ENCODE measurements around the gene CARMIL1. TPM values are rescaled to one million over a fixed set of nuclear protein-coding genes. Genes with fewer than 3 reads are reported as not detected.

CARMIL1 gene
- total RNA-seq, 4 donors from 2014 or later, result 13.6 to 33.2 (median 22.2) TPM

- Histone ChIP-seq H3K27ac (no peak overlapping the region), H3K9me3 (no peaks in the 10 kb centered on the region), H3K36me3 (no peaks in the 10 kb centered on the region), H3K4me3 (no peak overlapping the region), H3K4me1 (no peaks in the 10 kb centered on the region), H3K27me3 (peaks cover 42% of the 10 kb centered on the region)
- TF ChIP-seq EP300 (IDR thresholded peaks at IDR 0.05) (no peak), POLR2AphosphoS5 (IDR thresholded peaks at IDR 0.05) (no peak), CTCF (IDR thresholded peaks at IDR 0.05) (no peak), POLR2A (IDR thresholded peaks at IDR 0.05) (no peak)
- 53% methylated on average over 1 of the region's 1 CpG for WGBS
- DNase-seq (ENCODE audit: low spot score in 2 of 2), result no peak
Observed at GRCh38 chr6:25655723-25656122, 376.5 kb downstream of the CARMIL1 start.

DNA sequence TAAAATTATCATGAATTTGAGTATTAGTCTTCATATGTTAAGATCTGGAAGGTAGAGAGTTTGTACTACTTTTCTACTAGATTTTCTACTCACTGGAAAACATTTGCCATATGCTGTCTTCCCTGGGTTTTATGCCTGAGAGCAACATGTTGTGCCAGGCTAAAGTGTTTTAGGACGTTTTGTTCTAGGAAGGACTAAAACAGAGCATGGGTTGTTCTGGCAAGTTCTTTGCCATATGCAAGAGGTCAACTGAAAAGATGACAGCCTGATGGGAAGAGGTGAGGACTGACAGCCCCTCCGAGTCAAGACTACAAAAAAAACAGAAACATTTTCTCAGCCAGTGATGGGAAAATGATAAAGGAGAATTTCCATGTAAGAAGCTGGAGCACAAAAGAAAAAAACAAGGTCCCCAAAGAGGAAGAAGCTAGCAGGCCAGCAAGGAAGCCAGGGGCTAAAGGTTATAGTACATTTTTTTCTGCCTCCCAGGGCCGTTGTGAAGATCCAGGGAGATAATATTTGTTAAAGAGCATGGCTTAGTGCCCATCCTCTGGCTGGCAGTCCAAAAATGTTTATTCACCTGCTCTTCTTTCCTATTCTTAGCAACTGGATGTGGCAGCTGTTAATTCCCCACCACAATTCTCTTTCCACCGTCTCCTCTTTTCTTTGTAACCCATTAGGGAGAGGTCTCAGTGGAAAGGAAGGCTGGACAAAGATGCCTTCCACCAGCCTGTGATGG, 380.6 kb downstream of the CARMIL1 start:
- WGBS, result 38% methylated on average over 4 of the region's 4 CpGs
- Histone ChIP-seq H3K4me3 (no peak overlapping the region), H3K36me3 (no peaks in the 10 kb centered on the region), H3K4me1 (no peaks in the 10 kb centered on the region), H3K27me3 (peaks cover 9% of the 10 kb centered on the region), H3K9me3 (no peaks in the 10 kb centered on the region), H3K27ac (no peak overlapping the region)
- DNase-seq (ENCODE audit: low spot score in 2 of 2), result no peak
- TF ChIP-seq EP300 (IDR thresholded peaks at IDR 0.05), result no peak

- peaks cover 10% of the 10 kb centered on the region for H3K27me3 ChIP-seq
- H3K4me1 ChIP-seq, result no peaks in the 10 kb centered on the region
- no peak for DNase-seq (ENCODE audit: low spot score in 2 of 2)
- H3K36me3 ChIP-seq, result no peaks in the 10 kb centered on the region
- no peaks in the 10 kb centered on the region for H3K9me3 ChIP-seq
- TF ChIP-seq CTCF (IDR thresholded peaks at IDR 0.05) (no peak), EP300 (IDR thresholded peaks at IDR 0.05) (no peak), POLR2A (IDR thresholded peaks at IDR 0.05) (no peak), POLR2AphosphoS5 (IDR thresholded peaks at IDR 0.05) (no peak)
- H3K4me3 ChIP-seq, result no peak overlapping the region
- H3K27ac ChIP-seq, result no peak overlapping the region
Observed at GRCh38 chr6:25660512-25660911, 381.3 kb downstream of the CARMIL1 start.

- no peaks in the 10 kb centered on the region for H3K9me3 ChIP-seq
- 81% methylated on average over 5 of the region's 5 CpGs for WGBS
- TF ChIP-seq POLR2A (IDR thresholded peaks at IDR 0.05) (no peak), EP300 (IDR thresholded peaks at IDR 0.05) (no peak), CTCF (IDR thresholded peaks at IDR 0.05) (no peak), POLR2AphosphoS5 (IDR thresholded peaks at IDR 0.05) (no peak)
- peaks cover 10% of the 10 kb centered on the region for H3K27me3 ChIP-seq
- no peaks in the 10 kb centered on the region for H3K36me3 ChIP-seq
- DNase-seq (ENCODE audit: low spot score in 2 of 2), result no peak
- H3K4me1 ChIP-seq, result no peaks in the 10 kb centered on the region
- no peak overlapping the region for H3K4me3 ChIP-seq
- H3K27ac ChIP-seq, result no peak overlapping the region
Observed at GRCh38 chr6:25661129-25661779, 382.1 kb downstream of the CARMIL1 start.

GRCh38 chr6:25665455-25665854, 386.3 kb downstream of the CARMIL1 start:
- no peak overlapping the region for H3K27ac ChIP-seq
- TF ChIP-seq POLR2A (IDR thresholded peaks at IDR 0.05) (no peak), POLR2AphosphoS5 (IDR thresholded peaks at IDR 0.05) (no peak), EP300 (IDR thresholded peaks at IDR 0.05) (no peak), CTCF (IDR thresholded peaks at IDR 0.05) (no peak)
- H3K4me1 ChIP-seq, result no peaks in the 10 kb centered on the region
- H3K9me3 ChIP-seq, result no peaks in the 10 kb centered on the region
- H3K36me3 ChIP-seq, result no peaks in the 10 kb centered on the region
- no peak overlapping the region for H3K4me3 ChIP-seq
- peaks cover 4% of the 10 kb centered on the region for H3K27me3 ChIP-seq
- DNase-seq (ENCODE audit: low spot score in 2 of 2), result no peak
- 90% methylated on average over 4 of the region's 4 CpGs for WGBS

All from suprapubic skin (tissue), 4 donors.